ENCODE data around the gene CLIP2. TPM values are rescaled to one million over a fixed set of nuclear protein-coding genes. Genes with fewer than 3 reads are reported as not detected.

CLIP2 gene
- total RNA-seq, 2 donors from 2014 or later, result 50.7 to 52.9 TPM

GRCh38 chr7:74266191-74266963 lies 22.8 kb upstream of the CLIP2 start:
- ATAC-seq (ENCODE audit: insufficient number of reproducible peaks, low FRiP score, low read depth), result no peak
- no peak for DNase-seq (ENCODE audit: low spot score)
- H3K4me3 ChIP-seq, result no peak overlapping the region
- no peaks in the 10 kb centered on the region for H3K27me3 ChIP-seq (replicated peaks; ENCODE audit: insufficient read depth)
- no peak for TF ChIP-seq CTCF (IDR thresholded peaks at IDR 0.05)
- no peak overlapping the region for H3K27ac ChIP-seq
- peaks cover 0 to 4% of the 10 kb centered on the region in 2 donors for H3K4me1 ChIP-seq (ENCODE audit: control insufficient read depth in 1 of 2, low read depth in 2 of 2)
- no peaks in the 10 kb centered on the region for H3K36me3 ChIP-seq
- H3K9me3 ChIP-seq, result no peaks in the 10 kb centered on the region

DNA sequence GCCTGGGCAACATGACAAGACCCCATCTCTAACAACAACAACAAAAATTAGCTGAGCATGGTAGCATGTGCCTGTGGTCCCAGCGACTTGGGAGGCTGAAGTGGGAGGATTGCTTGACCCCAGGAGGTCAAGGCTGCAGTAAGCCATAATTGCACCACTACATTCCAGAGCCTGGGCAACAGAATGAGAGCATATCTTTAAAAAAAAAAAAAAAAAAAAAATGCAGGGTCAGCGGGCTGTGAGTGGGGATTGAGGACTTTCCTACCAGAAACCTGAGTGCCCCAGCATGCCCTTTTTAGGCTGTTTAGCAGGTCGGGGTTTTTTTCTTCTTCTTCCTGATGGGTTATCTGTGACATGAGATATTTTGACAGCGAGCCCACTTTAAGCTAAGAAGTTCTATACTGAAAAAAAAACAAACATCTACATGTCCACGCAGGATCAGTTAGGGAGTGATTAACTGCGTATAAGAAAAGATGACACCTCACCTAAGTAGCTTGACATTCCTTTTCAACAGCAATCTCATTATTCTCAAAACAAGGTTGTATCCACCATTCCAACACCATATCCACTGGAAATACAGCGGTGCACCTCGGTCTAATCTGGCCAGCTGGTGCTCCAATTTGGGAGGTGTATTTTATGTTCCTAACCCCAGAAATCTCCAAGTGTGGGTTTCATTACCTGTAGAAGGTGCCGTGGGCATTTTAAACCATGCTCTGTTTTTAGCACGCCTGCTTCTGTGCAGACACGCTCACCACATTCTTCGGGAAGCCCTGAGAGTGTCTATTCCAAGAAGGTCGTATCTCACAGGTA lies 21.2 kb upstream of the CLIP2 start:
- no peaks in the 10 kb centered on the region for H3K27me3 ChIP-seq (replicated peaks; ENCODE audit: insufficient read depth)
- no peak for DNase-seq (ENCODE audit: low spot score)
- no peaks in the 10 kb centered on the region for H3K9me3 ChIP-seq
- H3K4me1 ChIP-seq (ENCODE audit: control insufficient read depth in 1 of 2, low read depth in 2 of 2), result peaks cover 4 to 11% of the 10 kb centered on the region in 2 donors
- ATAC-seq (ENCODE audit: insufficient number of reproducible peaks, low FRiP score, low read depth), result no peak
- H3K4me3 ChIP-seq, result no peak overlapping the region
- H3K36me3 ChIP-seq, result no peaks in the 10 kb centered on the region
- no peak overlapping the region for H3K27ac ChIP-seq
- TF ChIP-seq CTCF (IDR thresholded peaks at IDR 0.05), result no peak

DNA sequence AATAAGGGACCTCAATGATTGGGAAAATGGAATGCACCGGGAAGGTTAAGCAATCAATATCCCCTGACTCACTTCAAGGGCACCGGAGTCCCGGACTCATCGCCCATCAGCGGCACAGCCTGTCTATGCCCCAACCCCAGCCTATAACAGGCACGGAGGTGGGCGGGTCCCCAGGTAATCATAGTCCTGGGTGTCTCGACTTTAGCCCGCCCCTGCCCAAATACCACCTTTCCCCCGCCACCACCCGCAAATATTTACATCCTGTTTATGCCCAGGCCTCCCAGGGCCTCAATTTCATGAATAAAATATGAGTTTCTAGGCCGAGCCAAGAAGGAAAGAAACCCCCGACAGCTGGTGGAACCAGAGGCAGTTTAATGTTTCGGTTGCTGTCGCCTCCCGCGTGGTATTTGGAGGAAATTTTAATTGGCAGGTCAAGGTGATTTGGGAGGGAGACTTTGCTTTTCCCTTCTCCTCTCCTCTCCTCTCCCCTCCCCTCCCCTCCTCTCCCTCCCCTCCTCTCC lies 19.4 kb upstream of the CLIP2 start:
- Histone ChIP-seq H3K4me1 (ENCODE audit: control insufficient read depth in 1 of 2, low read depth in 2 of 2) (peaks cover 4 to 16% of the 10 kb centered on the region in 2 donors), H3K4me3 (peak overlapping the region; percentile 78), H3K36me3 (no peaks in the 10 kb centered on the region), H3K27me3 (replicated peaks; ENCODE audit: insufficient read depth) (no peaks in the 10 kb centered on the region), H3K27ac (no peak overlapping the region), H3K9me3 (no peaks in the 10 kb centered on the region)
- no peak for TF ChIP-seq CTCF (IDR thresholded peaks at IDR 0.05)
- ATAC-seq (ENCODE audit: insufficient number of reproducible peaks, low FRiP score, low read depth) (no peak), DNase-seq (ENCODE audit: low spot score) (no peak)

DNA sequence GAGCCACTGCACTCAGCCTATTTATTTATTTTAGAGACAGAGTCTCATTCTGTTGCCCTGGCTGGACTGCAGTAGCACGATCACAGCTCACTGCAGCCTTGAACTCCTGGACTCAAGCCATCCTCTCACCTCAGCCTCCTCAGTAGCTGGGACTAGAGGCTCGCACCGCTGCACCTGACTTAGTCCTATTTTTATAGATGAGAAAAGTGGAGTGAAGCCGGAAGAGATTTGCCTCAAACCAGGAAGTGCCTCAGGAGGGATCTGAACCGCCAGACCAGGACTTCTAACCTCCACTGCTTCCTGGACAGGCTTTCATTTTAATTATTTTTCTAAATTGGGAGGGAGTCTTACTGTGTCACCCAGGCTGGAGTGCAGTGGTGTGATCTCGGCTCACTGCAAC lies 17.5 kb upstream of the CLIP2 start:
- TF ChIP-seq CTCF (IDR thresholded peaks at IDR 0.05), result no peak
- no peaks in the 10 kb centered on the region for H3K36me3 ChIP-seq
- ATAC-seq (ENCODE audit: insufficient number of reproducible peaks, low FRiP score, low read depth), result no peak
- H3K4me3 ChIP-seq, result no peak overlapping the region
- no peaks in the 10 kb centered on the region for H3K9me3 ChIP-seq
- DNase-seq (ENCODE audit: low spot score), result no peak
- H3K4me1 ChIP-seq (ENCODE audit: control insufficient read depth in 1 of 2, low read depth in 2 of 2), result peaks cover 4 to 16% of the 10 kb centered on the region in 2 donors
- no peaks in the 10 kb centered on the region for H3K27me3 ChIP-seq (replicated peaks; ENCODE audit: insufficient read depth)
- H3K27ac ChIP-seq, result peak overlapping the region; percentile 63 to 82

Data from thoracic aorta (tissue), 2 donors.